Astrocyte (in vitro differentiated cells and primary cell): Measurements from ENCODE around the gene SH3BP5. TPM values are rescaled to one million over a fixed set of nuclear protein-coding genes. Genes with fewer than 3 reads are reported as not detected.

ENCODE experiments used
- DNase-seq: peaks from one replicate; pipeline ENCODE4 v3.0.0-alpha.2; 2010; ENCODE audit warnings: low read depth
- FAIRE-seq: peaks from 2 replicates; lab custom pipeline; 2011; peaks lifted over from hg19 to GRCh38; lab: Jason Lieb, UNC
- H2AFZ ChIP-seq: 2 replicates; pipeline ENCODE4 v1.6.0; 2012; ENCODE audit warnings: low read depth, low read length, inconsistent platforms
- H3K27ac ChIP-seq: 2 replicates; pipeline ENCODE4 v1.5.1; 2011; ENCODE audit warnings: low read depth, low read length, inconsistent platforms
- H3K27me3 ChIP-seq: 2 replicates; pipeline ENCODE4 v1.6.0; 2011; ENCODE audit warnings: low read length, inconsistent platforms; ENCODE audit not compliant: insufficient read depth
- H3K36me3 ChIP-seq: 2 replicates; pipeline ENCODE4 v1.5.1; 2011; ENCODE audit warnings: low read length, inconsistent platforms; ENCODE audit not compliant: insufficient read depth
- H3K4me1 ChIP-seq: 2 replicates; pipeline ENCODE4 v1.5.1; 2011; ENCODE audit warnings: low read length, inconsistent platforms; ENCODE audit not compliant: insufficient read depth
- H3K4me2 ChIP-seq: 2 replicates; pipeline ENCODE4 v1.6.0; 2012; ENCODE audit warnings: low read length, inconsistent platforms
- H3K4me3 ChIP-seq: 2 replicates; pipeline ENCODE4 v1.5.1; 2011; ENCODE audit warnings: low read depth, mild to moderate bottlenecking, low read length, inconsistent platforms; ENCODE audit not compliant: insufficient read depth
- H3K79me2 ChIP-seq: 2 replicates; pipeline ENCODE4 v1.6.0; 2012; ENCODE audit warnings: mild to moderate bottlenecking, low read length, inconsistent platforms; ENCODE audit not compliant: insufficient read depth
- H3K9ac ChIP-seq: 2 replicates; pipeline ENCODE4 v1.6.0; 2012; ENCODE audit warnings: mild to moderate bottlenecking, low read length, inconsistent platforms
- H3K9me3 ChIP-seq: 2 replicates; pipeline ENCODE4 v1.5.1; 2012; ENCODE audit warnings: low read depth, mild to moderate bottlenecking, low read length, inconsistent platforms; ENCODE audit not compliant: insufficient read depth
- H4K20me1 ChIP-seq: 2 replicates; pipeline ENCODE4 v1.6.0; 2012; ENCODE audit warnings: low read length, inconsistent platforms; ENCODE audit not compliant: insufficient read depth
- H3K27ac Mint-ChIP-seq: one replicate; pipeline ENCODE4 v1.8.0; 2021; ENCODE audit warnings: mild to moderate bottlenecking, mixed read lengths; ENCODE audit not compliant: unreplicated experiment
- H3K27me3 Mint-ChIP-seq: one replicate; pipeline ENCODE4 v1.8.0; 2021; ENCODE audit warnings: low read depth, mixed read lengths; ENCODE audit not compliant: unreplicated experiment
- H3K36me3 Mint-ChIP-seq: one replicate; pipeline ENCODE4 v1.8.0; 2021; ENCODE audit warnings: low read depth, mixed read lengths; ENCODE audit not compliant: unreplicated experiment
- H3K4me1 Mint-ChIP-seq: one replicate; pipeline ENCODE4 v1.8.0; 2021; ENCODE audit warnings: low read depth, mixed read lengths; ENCODE audit not compliant: unreplicated experiment
- H3K4me3 Mint-ChIP-seq: one replicate; pipeline ENCODE4 v1.8.0; 2021; ENCODE audit warnings: mild to moderate bottlenecking, moderate library complexity, mixed read lengths; ENCODE audit not compliant: unreplicated experiment
- H3K9me3 Mint-ChIP-seq: one replicate; pipeline ENCODE4 v1.8.0; 2021; ENCODE audit warnings: mild to moderate bottlenecking, mixed read lengths; ENCODE audit not compliant: unreplicated experiment
- EZH2 ChIP-seq: IDR thresholded peaks from 2 replicates; pipeline ENCODE4 v1.6.1; 2012; ENCODE audit warnings: mild to moderate bottlenecking, low read length, inconsistent platforms; ENCODE audit not compliant: insufficient read depth
- total RNA-seq: library from RNA; stranded (reverse); gene quantifications from 2 replicates; pipeline ENCODE4 v1.2.1, GENCODE V29; 2021
- TF ChIP-seq, protein P1 (sequence below): IDR thresholded peaks from 2 replicates; pipeline ENCODE4 v1.5.1; 2011; ENCODE audit warnings: low read depth, mild to moderate bottlenecking, inconsistent platforms, low read length, moderate library complexity; ENCODE audit not compliant: insufficient read depth

SH3BP5 gene
- total RNA-seq, 1 donor from 2014 or later: 25.2 TPM

DNA sequence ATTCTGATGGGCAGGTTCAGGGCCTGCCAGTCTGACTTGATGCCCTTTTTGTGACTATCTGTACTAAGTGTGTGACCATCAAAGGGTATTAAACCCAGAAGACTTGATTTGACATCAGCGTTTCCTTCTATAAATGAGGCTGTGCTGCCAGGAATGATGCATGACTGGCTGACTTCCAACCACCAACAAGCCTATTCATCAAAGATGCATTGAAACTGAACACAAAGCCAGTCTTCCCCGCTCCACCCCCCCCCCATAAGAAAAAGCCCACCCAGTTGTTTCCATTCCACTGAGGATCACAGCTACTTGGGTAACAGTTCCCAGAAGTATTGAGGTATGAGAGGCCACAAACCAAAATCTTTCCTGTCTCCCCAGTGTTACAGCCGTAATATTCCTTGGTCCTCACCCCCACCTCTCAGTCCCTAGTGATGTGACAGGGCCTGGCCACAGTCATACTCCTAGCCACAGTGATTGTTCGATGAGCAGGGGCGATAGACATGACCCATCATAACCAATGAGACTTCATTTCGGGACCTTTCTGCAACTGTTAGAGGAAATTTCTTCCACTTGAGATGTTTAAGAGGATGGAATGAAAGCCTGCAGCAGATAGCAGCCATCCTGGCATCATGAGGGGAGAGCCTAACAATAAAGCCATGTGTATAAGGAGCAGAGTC, 22.6 kb downstream of the SH3BP5 start:
- Mint-ChIP-seq H3K4me3 (peak overlapping the region; percentile 9), H3K27me3 (no peaks in the 10 kb centered on the region), H3K4me1 (peaks cover 37% of the 10 kb centered on the region), H3K9me3 (peaks cover 7% of the 10 kb centered on the region), H3K36me3 (peaks cover 6% of the 10 kb centered on the region), H3K27ac (peak overlapping the region; percentile 82)
- no peak for DNase-seq
- H3K79me2 ChIP-seq: peaks cover 45% of the 10 kb centered on the region
- peaks cover 25% of the 10 kb centered on the region for H3K4me1 ChIP-seq
- H3K9me3 ChIP-seq: no peaks in the 10 kb centered on the region
- peak overlapping the region; percentile 24 for H3K4me3 ChIP-seq
- TF ChIP-seq EZH2: no peak
- TF ChIP-seq, protein P1, sequence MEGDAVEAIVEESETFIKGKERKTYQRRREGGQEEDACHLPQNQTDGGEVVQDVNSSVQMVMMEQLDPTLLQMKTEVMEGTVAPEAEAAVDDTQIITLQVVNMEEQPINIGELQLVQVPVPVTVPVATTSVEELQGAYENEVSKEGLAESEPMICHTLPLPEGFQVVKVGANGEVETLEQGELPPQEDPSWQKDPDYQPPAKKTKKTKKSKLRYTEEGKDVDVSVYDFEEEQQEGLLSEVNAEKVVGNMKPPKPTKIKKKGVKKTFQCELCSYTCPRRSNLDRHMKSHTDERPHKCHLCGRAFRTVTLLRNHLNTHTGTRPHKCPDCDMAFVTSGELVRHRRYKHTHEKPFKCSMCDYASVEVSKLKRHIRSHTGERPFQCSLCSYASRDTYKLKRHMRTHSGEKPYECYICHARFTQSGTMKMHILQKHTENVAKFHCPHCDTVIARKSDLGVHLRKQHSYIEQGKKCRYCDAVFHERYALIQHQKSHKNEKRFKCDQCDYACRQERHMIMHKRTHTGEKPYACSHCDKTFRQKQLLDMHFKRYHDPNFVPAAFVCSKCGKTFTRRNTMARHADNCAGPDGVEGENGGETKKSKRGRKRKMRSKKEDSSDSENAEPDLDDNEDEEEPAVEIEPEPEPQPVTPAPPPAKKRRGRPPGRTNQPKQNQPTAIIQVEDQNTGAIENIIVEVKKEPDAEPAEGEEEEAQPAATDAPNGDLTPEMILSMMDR: no peak
- H3K9ac ChIP-seq: peak overlapping the region; percentile 60
- FAIRE-seq: no peak
- peak overlapping the region; percentile 22 for H2AFZ ChIP-seq
- no peaks in the 10 kb centered on the region for H3K36me3 ChIP-seq
- H3K27ac ChIP-seq: peak overlapping the region; percentile 67
- H4K20me1 ChIP-seq: no peaks in the 10 kb centered on the region
- H3K27me3 ChIP-seq: no peaks in the 10 kb centered on the region
- peak overlapping the region; percentile 69 for H3K4me2 ChIP-seq

DNA sequence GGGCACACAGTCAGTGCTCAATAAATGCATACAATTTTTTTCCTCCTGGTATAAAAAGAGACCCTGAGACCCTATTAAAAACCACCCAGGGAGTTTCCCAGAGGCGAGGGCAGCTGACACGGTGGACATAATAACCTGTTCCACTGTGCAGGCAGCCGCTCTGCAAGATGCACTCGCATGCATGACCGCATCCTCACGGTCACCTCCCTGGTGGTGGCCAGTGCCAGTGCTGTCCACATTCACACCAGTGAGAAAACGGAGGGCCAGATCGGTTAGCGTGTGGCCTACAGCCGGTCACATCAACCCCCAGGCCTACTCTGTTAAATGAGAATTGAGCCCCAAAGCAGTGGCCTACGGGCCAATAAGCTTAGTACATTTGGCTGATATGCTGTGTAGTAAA, 24.8 kb downstream of the SH3BP5 start:
- H4K20me1 ChIP-seq: no peaks in the 10 kb centered on the region
- H3K4me3 Mint-ChIP-seq: no peak overlapping the region
- H3K4me2 ChIP-seq: no peak overlapping the region
- FAIRE-seq (no peak), DNase-seq (no peak)
- H3K4me3 ChIP-seq: no peak overlapping the region
- H3K79me2 ChIP-seq: peaks cover 37% of the 10 kb centered on the region
- no peak overlapping the region for H3K27ac Mint-ChIP-seq
- H3K36me3 ChIP-seq: peaks cover under 1% of the 10 kb centered on the region
- no peak overlapping the region for H3K27ac ChIP-seq
- no peak overlapping the region for H2AFZ ChIP-seq
- H3K36me3 Mint-ChIP-seq: peaks cover 17% of the 10 kb centered on the region
- H3K4me1 ChIP-seq: peaks cover 25% of the 10 kb centered on the region
- TF ChIP-seq EZH2: no peak
- TF ChIP-seq, protein P1: no peak
- H3K4me1 Mint-ChIP-seq: peaks cover 30% of the 10 kb centered on the region
- no peak overlapping the region for H3K9ac ChIP-seq
- H3K27me3 Mint-ChIP-seq: no peaks in the 10 kb centered on the region
- H3K27me3 ChIP-seq: no peaks in the 10 kb centered on the region
- H3K9me3 ChIP-seq: no peaks in the 10 kb centered on the region
- H3K9me3 Mint-ChIP-seq: peaks cover 5% of the 10 kb centered on the region

DNA sequence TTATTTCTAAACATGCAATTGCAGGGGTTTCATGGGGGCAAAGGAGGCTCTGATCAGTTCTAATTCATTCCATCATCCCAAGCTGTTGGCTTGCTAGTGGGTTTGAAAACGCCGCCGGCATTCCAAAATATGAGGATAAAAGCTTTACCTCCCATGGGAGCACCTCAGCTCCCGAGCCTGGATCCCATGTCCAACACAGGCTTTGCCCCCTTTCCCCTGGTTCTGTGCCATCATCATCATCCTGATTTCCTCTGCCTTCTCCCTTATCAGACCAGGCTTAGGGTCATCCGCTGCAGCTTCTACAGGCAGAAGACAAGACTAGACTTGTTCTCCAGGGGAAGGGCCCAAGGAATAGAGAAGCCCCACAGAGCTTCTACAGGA, 25.4 kb downstream of the SH3BP5 start:
- Mint-ChIP-seq H3K9me3 (peaks cover 5% of the 10 kb centered on the region), H3K27ac (no peak overlapping the region), H3K4me3 (no peak overlapping the region), H3K36me3 (peaks cover 22% of the 10 kb centered on the region), H3K4me1 (peaks cover 30% of the 10 kb centered on the region), H3K27me3 (no peaks in the 10 kb centered on the region)
- H3K9ac ChIP-seq: no peak overlapping the region
- H3K4me1 ChIP-seq: peaks cover 25% of the 10 kb centered on the region
- no peak overlapping the region for H3K4me3 ChIP-seq
- H2AFZ ChIP-seq: no peak overlapping the region
- DNase-seq (no peak), FAIRE-seq (no peak)
- H3K27ac ChIP-seq: no peak overlapping the region
- H3K27me3 ChIP-seq: no peaks in the 10 kb centered on the region
- TF ChIP-seq EZH2: no peak
- TF ChIP-seq, protein P1: no peak
- no peaks in the 10 kb centered on the region for H4K20me1 ChIP-seq
- H3K9me3 ChIP-seq: no peaks in the 10 kb centered on the region
- peaks cover 3% of the 10 kb centered on the region for H3K36me3 ChIP-seq
- H3K4me2 ChIP-seq: no peak overlapping the region
- H3K79me2 ChIP-seq: peaks cover 37% of the 10 kb centered on the region
